K562 (cell line): ENCODE measurements around the gene NLGN4X. TPM values are rescaled to one million over a fixed set of nuclear protein-coding genes. Genes with fewer than 3 reads are reported as not detected.

Experiments
- ATAC-seq: fragments of 200-7000 bp; cut with Tn5 transposase; 3 replicates; pipeline ENCODE4 v1.9.1; 2020; ENCODE audit warnings: moderate library complexity
- BruUV-seq: library from RNA; stranded (reverse); fragments of 400-500 nt; replicated peaks from 2 replicates; lab custom pipeline; 2021; lab: Mats Ljungman, UMichigan
- CTCF ChIA-PET: fragments of 300-600 bp; formaldehyde crosslinking; extraction: SDS; loops from one replicate; lab custom pipeline; 2021; ENCODE audit warnings: low intra/inter-chr PET ratio; lab: Yijun Ruan, JAX
- POLR2A ChIA-PET: fragments of 300-600, 350-650 bp; sonication (Branson Sonifier 250); formaldehyde crosslinking; extraction: SDS; loops from one replicate; lab custom pipeline; 2021; ENCODE audit warnings: antibody characterized with exemption, inconsistent platforms; lab: Yijun Ruan, JAX
- DNase-seq, 4 experiments: peaks; one replicate each; pipeline versions ENCODE4 v3.0.0 to v3.0.0-alpha.2; 2011 to 2018; ENCODE audit warnings: low spot score in 3 of 4, mixed read lengths in 3 of 4; ENCODE audit errors: extremely low read depth in 1 of 4
- FAIRE-seq: peaks from 2 replicates; lab custom pipeline; 2011; peaks lifted over from hg19 to GRCh38; lab: Jason Lieb, UNC
- H2AFZ ChIP-seq: 2 replicates; pipeline ENCODE4 v1.6.0; 2011; ENCODE audit warnings: low read depth, low read length, control low read depth, inconsistent platforms
- H3K27ac ChIP-seq: fragments of 200-600 bp; 3 replicates; pipeline ENCODE4 v1.8.0; 2011; ENCODE audit warnings: low read depth, mild to moderate bottlenecking, control low read depth, inconsistent platforms, low read length, moderate library complexity, mixed read lengths; ENCODE audit errors: extremely low read depth
- H3K27me3 ChIP-seq, 2 experiments: fragments of 300-600 bp in 1 of 2; 2 replicates in 1 of 2; 3 replicates in 1 of 2; pipeline versions ENCODE4 v1.6.0 to v1.8.0; 2011; ENCODE audit warnings: inconsistent platforms in 2 of 2, low read length in 2 of 2, mild to moderate bottlenecking in 1 of 2, mixed read lengths in 1 of 2, moderate library complexity in 1 of 2; ENCODE audit not compliant: control insufficient read depth in 2 of 2, insufficient read depth in 2 of 2
- H3K36me3 ChIP-seq: fragments of 300-600 bp; 3 replicates; pipeline ENCODE4 v1.8.0; 2011; ENCODE audit warnings: mild to moderate bottlenecking, low read length, inconsistent platforms; ENCODE audit not compliant: control insufficient read depth, insufficient read depth
- H3K4me1 ChIP-seq, 2 experiments: fragments of 200-600 bp in 1 of 2; replicated peaks in 1 of 2; 2 replicates in 1 of 2; 3 replicates in 1 of 2; pipeline versions ENCODE4 v1.5.1 to v1.8.0; 2011; ENCODE audit warnings: inconsistent platforms in 2 of 2, low read length in 2 of 2, mild to moderate bottlenecking in 1 of 2, mixed read lengths in 1 of 2, moderate library complexity in 1 of 2; ENCODE audit not compliant: control insufficient read depth in 2 of 2, insufficient read depth in 2 of 2
- H3K4me2 ChIP-seq: 2 replicates; pipeline ENCODE4 v1.6.1; 2011; ENCODE audit warnings: low read length, control low read depth, inconsistent platforms, mixed read lengths; ENCODE audit not compliant: insufficient read depth
- H3K4me3 ChIP-seq: fragments of 200-600 bp; sonication (generic), shearing (Covaris generic); 2 replicates; pipeline ENCODE4 v1.5.1; 2016; ENCODE audit warnings: control low read depth, inconsistent platforms
- H3K79me2 ChIP-seq: fragments of 200-600 bp; 3 replicates; pipeline ENCODE4 v1.8.0; 2011; ENCODE audit warnings: low read length, inconsistent platforms; ENCODE audit not compliant: control insufficient read depth, insufficient read depth
- H3K9ac ChIP-seq, 2 experiments: 2 replicates each; pipeline versions ENCODE4 v1.6.0 to v1.6.1; 2011; ENCODE audit warnings: low read depth in 2 of 2, low read length in 2 of 2, control low read depth in 1 of 2, inconsistent platforms in 1 of 2, mild to moderate bottlenecking in 1 of 2, mixed read lengths in 1 of 2; ENCODE audit not compliant: insufficient read depth in 1 of 2
- H3K9me1 ChIP-seq: one replicate; pipeline ENCODE4 v1.6.0; 2011; ENCODE audit warnings: inconsistent platforms, mild to moderate bottlenecking, low read length, moderate library complexity; ENCODE audit not compliant: control insufficient read depth, insufficient read depth
- H3K9me3 ChIP-seq: replicated peaks from 2 replicates; pipeline ENCODE4 v1.5.1; 2011; ENCODE audit warnings: low read depth, low read length, inconsistent platforms; ENCODE audit not compliant: control insufficient read depth, insufficient read depth
- H4K20me1 ChIP-seq: replicated peaks from 2 replicates; pipeline ENCODE4 v1.6.1; 2011; ENCODE audit warnings: low read length, inconsistent platforms, mixed read lengths; ENCODE audit not compliant: control insufficient read depth, insufficient read depth
- ARID1B ChIP-seq: fragments of 450-650 bp; IDR thresholded peaks from 2 replicates; pipeline ENCODE4 v1.6.1; 2016; ENCODE audit warnings: antibody characterized with exemption, mild to moderate bottlenecking, inconsistent platforms
- DLX4 ChIP-seq: fragments of 250-450 bp; sonication (Bioruptor Pico); IDR thresholded peaks from 2 replicates; pipeline ENCODE4 v1.6.1; 2021; ENCODE audit warnings: mild to moderate bottlenecking
- HNRNPL ChIP-seq: fragments of 200-400 bp; formaldehyde crosslinking; IDR thresholded peaks from 2 replicates; pipeline ENCODE4 v1.6.1; 2017; ENCODE audit warnings: low read depth, mild to moderate bottlenecking, low read length
- KLF10 ChIP-seq: fragments of 250-450 bp; sonication (Bioruptor Pico); IDR thresholded peaks from 2 replicates; pipeline ENCODE4 v1.6.1; 2021; ENCODE audit warnings: matching md5 sums
- MBD2 ChIP-seq: sonication (generic); IDR thresholded peaks from 2 replicates; pipeline ENCODE4 v1.6.1; 2016; ENCODE audit warnings: low read depth, borderline replicate concordance
- MNT ChIP-seq, 2 experiments: fragments of 450-650 bp; conservative IDR thresholded peaks; 2 replicates each; pipeline ENCODE4 v1.6.1; 2017; ENCODE audit warnings: mild to moderate bottlenecking in 2 of 2, moderate library complexity in 2 of 2
- POLR2A ChIP-seq: fragments of 450-650 bp; conservative IDR thresholded peaks from 2 replicates; pipeline ENCODE4 v1.6.1; 2016
- POLR2G ChIP-seq: fragments of 200-400 bp; formaldehyde crosslinking; IDR thresholded peaks from 2 replicates; pipeline ENCODE4 v1.6.1; 2017; ENCODE audit warnings: low read depth, mild to moderate bottlenecking, antibody characterized with exemption, low read length, moderate library complexity
- SFPQ ChIP-seq: fragments of 200-400 bp; formaldehyde crosslinking; IDR thresholded peaks from 2 replicates; pipeline ENCODE4 v1.6.1; 2017; ENCODE audit warnings: mild to moderate bottlenecking, low read depth, low read length, moderate library complexity
- SMAD3 ChIP-seq: fragments of 450-650 bp; formaldehyde crosslinking; conservative IDR thresholded peaks from 2 replicates; pipeline ENCODE4 v1.4.0; 2020; ENCODE audit warnings: mild to moderate bottlenecking
- SP1 ChIP-seq: sonication (generic); formaldehyde crosslinking; IDR thresholded peaks from 2 replicates; pipeline ENCODE4 v1.8.1; 2022; ENCODE audit warnings: mild to moderate bottlenecking, missing genetic modification reagents
- THAP7 ChIP-seq: fragments of 250-450 bp; sonication (Bioruptor Pico); IDR thresholded peaks from 2 replicates; pipeline ENCODE4 v1.5.0; 2021
- WHSC1 ChIP-seq: IDR thresholded peaks from one replicate; pipeline ENCODE4 v1.6.1; 2012; ENCODE audit warnings: low read length, control low read depth, inconsistent platforms
- ZBTB11 ChIP-seq, 3 experiments: fragments of 200-800 bp in 1 of 3; fragments of 250-450 bp in 1 of 3; fragments of 450-650 bp in 1 of 3; sonication (Bioruptor Pico) in 1 of 3; sonication (Bioruptor generic) in 1 of 3; formaldehyde crosslinking in 1 of 3; IDR thresholded peaks; 2 replicates each; pipeline versions ENCODE4 v1.6.1 to v1.8.0; 2016 to 2022; ENCODE audit warnings: mild to moderate bottlenecking in 2 of 3, missing genetic modification characterization in 2 of 3, missing compliant biosample characterization in 1 of 3, moderate library complexity in 1 of 3
- ZNF121 ChIP-seq: sonication (generic); formaldehyde crosslinking; conservative IDR thresholded peaks from 2 replicates; pipeline ENCODE4 v1.8.0; 2022; ENCODE audit warnings: missing genetic modification reagents
- in situ Hi-C: fragments of 300-500 bp; cut with MboI; formaldehyde crosslinking; loops from 4 replicates; pipeline ENCODE4 v1.15.0; 2018; ENCODE audit warnings: inconsistent platforms, mixed read lengths
- intact Hi-C: fragments of 100-400 bp; cut with micrococcal nuclease; formaldehyde crosslinking; loops from 2 replicates; pipeline ENCODE4 v1.14.2; 2022
- polyA plus RNA-seq, 8 experiments: library from polyadenylated mRNA; depleted of rRNA in 4 of 8; stranded (reverse) in 5 of 8; unstranded in 3 of 8; fragments of >200 nt; fragmentation: Nextera tagmentation in 2 of 8; fragmentation: Illumina TruSeq in 1 of 8; extraction: Ambion mirVana in 2 of 8; extraction: Trizol in 1 of 8; gene quantifications; 2 replicates each; pipeline versions ENCODE4 v1.2.1 to v1.2.3, GENCODE V29; 2011 to 2014; ENCODE audit warnings: inconsistent platforms in 1 of 8, missing spikeins in 1 of 8
- total RNA-seq, 7 experiments: library from RNA; depleted of rRNA in 6 of 7; stranded (reverse); fragments of >200 nt in 6 of 7; fragmentation: Illumina TruSeq in 2 of 7; extraction: Trizol in 2 of 7; gene quantifications; 2 replicates each; pipeline versions ENCODE4 v1.2.1 to v1.2.3, GENCODE V29; 2011 to 2021; ENCODE audit warnings: low replicate concordance in 1 of 7

NLGN4X gene
- total and polyA plus RNA-seq, 9 of the 15 experiments (the other 6 are each of a cell fraction or from before 2014, with no cell fraction given) = 0.07 TPM; not detected in 8

GRCh38 chrX:6175914-6176313 lies 52.8 kb downstream of the NLGN4X start (continued):
- TF ChIP-seq SFPQ = no peak
- no peak for TF ChIP-seq POLR2A
- no peak for TF ChIP-seq SMAD3
- no peak for TF ChIP-seq POLR2G
- no peak for TF ChIP-seq MNT (conservative IDR thresholded peaks at IDR 0.05)
- TF ChIP-seq MBD2 = no peak
- no peak for TF ChIP-seq DLX4 (CRISPR knock-in tag)
- no peak for TF ChIP-seq WHSC1

DNA sequence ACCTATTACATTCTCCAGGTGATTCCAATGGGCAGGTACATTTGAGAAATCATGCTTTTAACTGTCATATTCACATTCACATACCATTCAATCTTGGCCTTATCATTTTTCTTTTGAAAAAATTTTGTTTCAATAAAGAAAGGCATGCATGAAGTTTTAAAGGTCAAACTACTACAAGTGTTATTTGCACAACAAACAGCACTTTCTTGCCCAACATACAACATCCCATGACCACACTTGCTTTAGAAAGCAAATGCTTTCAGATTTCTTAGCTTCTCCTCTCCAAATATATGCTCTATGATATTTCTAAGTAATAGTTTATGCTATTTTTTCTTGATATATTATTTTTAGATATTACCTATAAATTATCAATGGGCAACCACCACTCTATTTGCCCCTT lies 58.2 kb downstream of the NLGN4X start:
- Histone ChIP-seq H3K9me3 (no peaks in the 10 kb centered on the region), H3K9me1 (no peaks in the 10 kb centered on the region), H3K79me2 (no peaks in the 10 kb centered on the region), H2AFZ (no peak overlapping the region), H3K27me3 (no peaks in the 10 kb centered on the region), H3K4me1 (no peaks in the 10 kb centered on the region), H3K4me3 (no peak overlapping the region), H3K4me2 (no peak overlapping the region), H3K27ac (no peak overlapping the region), H3K36me3 (no peaks in the 10 kb centered on the region), H3K9ac (no peak overlapping the region), H4K20me1 (no peaks in the 10 kb centered on the region)
- no peak for FAIRE-seq
- CTCF ChIA-PET = no interaction called here
- intact Hi-C loops (no loop called here), in situ Hi-C loops (no loop called here)
- BruUV-seq = no TSS peak
- DNase-seq = no peak
- ATAC-seq = no peak
- POLR2A ChIA-PET = no interaction called here
- TF ChIP-seq ZBTB11 (CRISPR knock-in tag; IDR thresholded peaks at IDR 0.05) (no peak), SP1 (CRISPR knock-in tag) (no peak), ARID1B (no peak), KLF10 (CRISPR knock-in tag) (no peak), ZNF121 (CRISPR knock-in tag) (no peak), HNRNPL (no peak), THAP7 (CRISPR knock-in tag) (no peak)
